NOMO-1 treated with dmso at 0.1 percent for 144 hours (cell line): ENCODE measurements around the gene TTLL13.

Experiments used
- DNase-seq: peaks from one replicate; lab custom pipeline; 2025; ENCODE audit not compliant: unreplicated experiment; lab: John Stamatoyannopoulos, UW

TTLL13 gene

GRCh38 chr15:90249203-90249863, at the start of gene TTLL13:
TSS of gene TTLL13 (plus strand) at chr15:90249556. CDS start at chr15:90250631, 1,075 bp downstream.
- peak; percentile 13 for DNase-seq

GRCh38 chr15:90200534-90201129, 48.7 kb upstream of the TTLL13 start:
- no peak for DNase-seq

- DNase-seq, result peak; percentile 64
These were observed 48.0 kb upstream of the TTLL13 start, which contains the start of gene SEMA4B for GRCh38 chr15:90201130-90201943. TSS of gene SEMA4B (plus strand) at chr15:90201330. CDS start at chr15:90201579, 249 bp downstream.

DNA sequence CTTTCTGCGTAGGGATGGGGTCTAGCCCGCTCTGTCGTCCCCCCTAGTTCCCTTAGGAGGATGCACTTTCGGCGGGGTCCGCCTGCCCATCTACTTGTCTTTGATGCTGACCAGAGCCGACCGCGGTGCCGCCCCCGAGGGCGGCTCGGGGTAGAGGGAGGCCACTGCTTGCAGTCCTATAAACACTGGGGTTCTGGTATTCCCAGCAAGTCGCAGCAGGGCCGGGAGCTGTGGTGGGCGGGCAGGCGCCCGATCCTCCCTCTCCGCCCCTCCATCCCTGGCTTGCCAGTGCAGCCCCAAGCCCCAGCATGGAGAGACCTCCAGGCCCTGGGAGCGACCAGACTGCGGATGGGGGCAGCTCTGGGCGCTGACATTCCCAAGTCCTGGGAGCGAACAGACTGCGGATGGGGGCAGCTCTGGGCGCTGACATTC, 47.4 kb upstream of the TTLL13 start:
- DNase-seq, result no peak

DNA sequence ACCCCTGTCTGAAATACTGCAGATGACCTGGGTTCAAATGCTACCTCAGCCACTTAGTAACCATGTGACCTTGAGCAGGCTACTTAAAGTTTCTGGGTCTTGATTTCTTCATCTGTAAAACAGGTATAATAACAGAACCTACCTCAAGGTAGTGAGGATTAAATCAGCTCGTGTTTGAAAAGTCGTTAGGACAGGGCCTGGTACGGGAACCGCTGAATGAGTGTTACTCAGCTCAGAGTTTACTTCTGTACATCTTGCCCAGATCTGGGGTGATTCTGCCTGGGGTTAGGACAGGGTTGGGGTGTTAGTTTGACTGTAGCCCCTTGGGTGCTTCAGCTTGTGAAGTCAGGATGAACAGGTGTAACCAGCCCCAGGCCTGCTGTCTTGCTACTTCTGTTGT, 46.4 kb upstream of the TTLL13 start:
- DNase-seq, result no peak

DNA sequence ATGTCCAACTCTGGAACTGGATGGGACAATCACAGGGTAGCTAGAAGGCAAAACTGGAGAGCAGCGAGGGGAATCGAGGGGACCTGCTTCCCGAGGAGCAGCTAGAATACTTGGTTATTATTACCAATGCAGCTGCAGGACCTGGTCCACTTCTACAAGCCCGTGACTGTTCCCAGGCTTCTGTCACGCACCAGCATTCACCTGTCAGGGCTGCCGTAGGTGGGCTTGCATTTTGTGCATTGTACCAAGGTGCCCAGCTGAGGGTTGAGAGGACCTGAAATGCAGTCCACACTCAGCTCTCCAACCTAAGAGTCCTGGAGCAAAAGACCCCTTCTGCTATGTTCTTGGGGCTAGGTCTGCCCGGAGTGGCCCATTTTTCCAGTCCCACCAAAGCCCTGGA, 45.9 kb upstream of the TTLL13 start:
- no peak for DNase-seq

DNA sequence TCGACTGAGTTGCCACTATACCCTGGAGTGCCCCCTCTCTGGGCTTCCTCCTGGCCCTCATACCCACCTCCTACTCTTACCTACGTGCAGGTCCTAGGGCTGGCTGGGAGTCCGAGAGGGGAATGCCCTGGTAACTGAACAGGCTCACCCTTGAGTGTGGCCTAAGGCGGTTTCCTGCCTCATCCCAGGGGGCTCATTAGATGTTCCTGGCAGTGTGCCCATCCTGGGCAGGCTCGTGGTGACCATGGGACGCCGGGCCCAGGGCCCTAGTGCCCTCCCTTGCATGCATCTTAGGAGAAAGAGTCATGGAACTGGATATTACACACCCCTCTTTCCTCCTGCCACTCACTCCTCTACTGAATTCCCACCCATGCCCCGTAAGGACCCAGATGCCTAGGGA, 45.4 kb upstream of the TTLL13 start:
- DNase-seq, result no peak

DNA sequence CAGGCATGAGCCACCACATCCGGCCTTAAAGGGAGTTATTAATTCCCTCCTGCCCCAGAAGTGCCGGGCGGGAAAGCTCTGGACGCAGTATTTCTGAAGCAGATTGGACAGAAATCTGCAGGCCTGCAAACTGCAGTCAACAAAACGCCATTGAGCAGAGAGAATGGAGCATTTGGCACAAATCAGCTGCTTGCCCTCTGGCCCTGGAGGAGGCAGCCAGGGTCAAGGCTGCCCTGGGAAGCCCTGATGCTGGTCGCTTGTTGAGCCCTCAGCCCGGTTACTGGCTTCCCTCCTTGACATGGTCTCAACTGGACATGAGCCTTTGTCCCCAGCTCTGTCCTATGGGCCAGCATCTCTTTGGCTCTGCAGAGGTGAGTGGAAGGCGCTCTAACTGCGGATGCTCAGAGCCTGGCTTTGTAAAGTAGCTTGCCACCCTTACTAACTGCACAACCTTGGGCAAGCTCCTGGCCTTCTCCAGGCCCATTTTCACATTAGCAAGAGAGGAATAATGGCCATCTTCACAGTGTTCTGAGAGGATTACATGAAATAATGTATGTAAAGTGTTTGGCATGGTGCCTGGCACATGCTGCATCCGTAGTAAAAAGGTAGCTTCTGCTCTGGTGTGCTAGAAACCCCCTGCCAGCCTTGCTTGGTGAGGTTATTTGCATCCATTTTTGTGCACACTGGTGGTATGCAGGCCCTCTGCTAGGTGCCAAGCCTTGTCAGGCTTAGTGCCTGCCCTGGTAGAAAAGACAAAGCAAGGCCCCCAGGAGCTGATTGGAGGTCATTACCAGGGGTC, 44.1 kb upstream of the TTLL13 start:
- no peak for DNase-seq

DNA sequence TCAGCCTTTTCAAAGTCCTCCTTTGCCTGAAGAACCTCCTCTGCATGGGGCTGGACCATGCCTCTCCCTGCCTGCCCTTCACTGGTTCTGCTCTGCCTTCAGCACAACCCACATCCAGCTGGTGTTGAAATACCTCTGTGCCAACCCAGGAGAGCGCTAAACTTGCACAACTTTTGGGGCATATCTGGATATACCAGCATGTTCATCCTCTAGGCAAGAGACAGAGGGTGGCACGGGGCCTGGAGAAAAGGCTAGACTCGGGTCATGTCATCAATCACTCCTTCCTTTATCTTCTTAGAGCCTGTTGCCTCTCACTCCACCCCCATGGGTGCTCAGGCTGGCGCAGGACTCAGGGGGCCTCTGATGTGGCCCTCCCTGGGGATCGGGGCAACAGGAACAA, 43.5 kb upstream of the TTLL13 start:
- no peak for DNase-seq

DNA sequence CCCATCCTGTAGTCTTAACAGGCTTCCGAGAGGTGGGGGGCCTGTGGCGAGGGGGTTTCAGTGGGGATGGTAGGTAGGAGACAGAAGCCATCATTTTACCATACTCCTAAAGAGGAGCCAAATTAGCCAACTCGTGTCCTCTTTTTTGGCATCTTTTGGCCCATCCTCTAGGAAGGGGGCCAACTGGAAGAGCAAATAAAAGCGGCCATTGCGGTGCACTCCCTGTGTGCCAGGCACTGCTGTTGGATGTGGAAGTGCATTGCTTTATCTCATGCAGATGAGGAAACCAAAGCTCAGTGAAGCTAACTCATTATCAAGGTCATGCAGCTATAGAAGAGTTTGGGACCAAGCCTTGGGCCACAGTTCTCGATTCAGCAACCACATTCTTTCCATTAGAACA, 42.1 kb upstream of the TTLL13 start:
- no peak for DNase-seq

- DNase-seq, result no peak
These were observed 41.0 kb upstream of the TTLL13 start for GRCh38 chr15:90208356-90208755.

GRCh38 chr15:90209591-90209990, 39.8 kb upstream of the TTLL13 start:
- DNase-seq, result no peak

GRCh38 chr15:90210593-90210992, 38.8 kb upstream of the TTLL13 start:
- no peak for DNase-seq

GRCh38 chr15:90211009-90211408, 38.3 kb upstream of the TTLL13 start:
- DNase-seq, result no peak

GRCh38 chr15:90211440-90212143, 37.8 kb upstream of the TTLL13 start:
- DNase-seq, result no peak

- no peak for DNase-seq
These were observed 36.9 kb upstream of the TTLL13 start for GRCh38 chr15:90212221-90213098.

- no peak for DNase-seq
These were observed 36.1 kb upstream of the TTLL13 start for GRCh38 chr15:90213122-90213817.

DNA sequence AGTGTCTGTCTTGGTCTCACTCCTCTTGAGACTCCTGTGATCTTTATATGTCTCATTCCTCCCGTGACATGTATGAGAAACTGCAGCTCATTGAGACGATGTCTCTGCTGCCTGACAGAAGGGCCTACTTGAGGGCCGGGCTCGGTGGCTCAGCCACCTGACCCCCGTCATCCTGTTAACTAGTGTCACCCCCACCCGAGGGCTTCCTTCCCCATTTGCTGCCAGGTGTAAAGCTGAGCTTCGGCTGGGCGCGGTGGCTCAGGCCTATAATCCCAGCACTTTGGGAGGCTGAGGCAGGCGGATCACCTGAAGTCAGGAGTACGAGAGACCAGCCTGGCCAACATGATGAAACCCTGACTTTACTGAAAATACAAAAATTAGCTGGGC, 35.5 kb upstream of the TTLL13 start:
- DNase-seq, result no peak
